Measurements from ENCODE around the gene U2AF1L4.

Gene U2AF1L4

DNA sequence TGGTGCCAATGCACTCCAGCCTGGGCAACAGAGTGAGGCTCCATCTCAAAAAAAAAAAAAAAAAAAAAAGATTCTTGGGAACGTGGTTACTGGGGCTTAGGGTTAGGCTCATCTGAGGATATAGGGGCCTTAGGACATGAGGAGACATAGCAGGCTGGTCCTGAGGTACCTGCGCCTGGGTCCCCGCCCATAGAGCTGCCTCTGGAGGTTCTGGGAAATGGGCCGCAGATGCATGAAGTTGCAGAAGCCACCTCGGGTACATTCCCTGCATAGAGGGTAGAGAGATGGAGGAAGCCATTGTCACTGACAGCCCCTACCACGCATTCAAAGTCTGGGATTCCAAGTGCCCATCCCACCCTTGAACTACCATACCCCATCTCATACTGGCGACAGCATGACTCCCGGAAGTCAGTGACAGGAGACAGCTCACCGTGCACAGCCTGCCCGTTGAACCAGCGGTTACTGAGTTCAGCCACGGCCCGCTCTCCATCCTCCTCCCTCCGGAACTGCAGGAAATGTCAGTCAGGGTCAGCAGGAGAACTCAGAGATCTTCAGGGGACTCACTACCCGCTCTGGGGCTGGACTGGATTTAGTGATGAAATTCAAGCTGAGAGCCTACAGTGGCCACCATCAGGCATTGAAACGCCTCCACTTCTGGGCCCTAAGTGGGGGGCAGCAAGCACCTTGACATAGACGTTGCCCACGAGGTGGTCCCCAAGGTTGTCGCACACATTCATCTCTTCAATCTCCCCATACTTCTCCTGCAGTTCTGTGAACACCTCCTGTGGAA, 1.4 kb downstream of the U2AF1L4 start:
- DNase-seq = no peak

GRCh38 chr19:35742121-35742724, 3.0 kb downstream of the U2AF1L4 start, which contains the start of gene IGFLR1:
IGFLR1 (minus strand) TSS chr19:35742452; CDS start chr19:35741180, 1,272 bp downstream.
- peak in 6 of 56 donors; percentile 7 to 37 (median 18) for DNase-seq

GRCh38 chr19:35741203-35741515, 4.1 kb downstream of the U2AF1L4 start:
- no peak for DNase-seq

DNA sequence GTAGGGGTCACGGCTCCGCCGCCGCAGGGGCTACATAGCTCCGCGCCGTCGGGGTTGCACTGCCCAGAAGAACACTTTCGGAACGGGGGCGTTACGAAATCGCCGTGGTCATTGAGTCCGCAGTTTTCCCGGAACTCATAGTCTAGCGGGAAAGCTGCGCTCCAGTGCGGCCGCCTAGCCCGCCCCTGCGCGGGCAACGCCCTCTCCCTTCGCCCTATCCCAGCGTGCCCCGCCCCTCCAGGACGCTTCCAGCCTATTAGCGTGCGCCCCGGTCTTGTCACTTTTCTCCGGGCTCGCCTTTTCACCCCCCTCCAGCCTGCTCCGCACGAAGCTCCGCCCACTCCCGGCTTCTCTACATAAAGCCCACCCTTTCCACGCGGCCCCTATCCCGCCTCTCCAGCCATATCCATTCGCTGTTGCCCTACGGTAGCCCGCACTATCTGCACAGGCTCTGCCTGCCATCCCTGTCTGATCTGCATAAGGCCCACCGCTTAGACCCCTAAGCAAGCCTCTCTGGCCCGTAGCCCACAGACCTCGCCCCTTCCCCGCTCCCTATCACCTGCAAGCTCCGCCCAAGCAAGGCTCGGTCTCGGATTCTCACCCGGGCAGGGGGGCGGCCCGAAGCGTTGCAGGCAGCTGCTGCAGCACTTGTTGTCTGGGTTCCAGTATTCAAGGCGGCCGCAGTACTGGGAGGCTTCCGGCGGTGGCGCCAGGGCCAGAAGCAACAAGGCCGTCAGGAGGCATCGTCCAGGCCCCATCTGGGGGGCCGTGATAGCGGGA, 4.6 kb downstream of the U2AF1L4 start:
- peak; percentile 72 to 99 (median 97) for DNase-seq

DNA sequence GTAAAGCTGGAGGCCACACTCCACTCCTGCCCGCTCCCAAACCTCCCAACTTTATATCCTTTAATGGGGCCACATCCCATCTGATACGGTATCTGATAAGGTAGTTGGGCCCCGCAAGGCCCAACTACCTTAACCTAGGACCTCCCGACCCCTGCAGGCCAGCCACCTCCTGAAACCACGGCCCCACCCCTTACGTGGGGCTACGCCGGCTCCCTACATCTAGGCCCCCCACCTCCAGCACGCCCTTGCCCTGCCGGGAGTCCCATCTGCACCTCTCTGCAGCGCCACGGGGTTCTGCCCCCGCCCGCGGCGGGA, 5.2 kb downstream of the U2AF1L4 start:
- DNase-seq = no peak

DNA sequence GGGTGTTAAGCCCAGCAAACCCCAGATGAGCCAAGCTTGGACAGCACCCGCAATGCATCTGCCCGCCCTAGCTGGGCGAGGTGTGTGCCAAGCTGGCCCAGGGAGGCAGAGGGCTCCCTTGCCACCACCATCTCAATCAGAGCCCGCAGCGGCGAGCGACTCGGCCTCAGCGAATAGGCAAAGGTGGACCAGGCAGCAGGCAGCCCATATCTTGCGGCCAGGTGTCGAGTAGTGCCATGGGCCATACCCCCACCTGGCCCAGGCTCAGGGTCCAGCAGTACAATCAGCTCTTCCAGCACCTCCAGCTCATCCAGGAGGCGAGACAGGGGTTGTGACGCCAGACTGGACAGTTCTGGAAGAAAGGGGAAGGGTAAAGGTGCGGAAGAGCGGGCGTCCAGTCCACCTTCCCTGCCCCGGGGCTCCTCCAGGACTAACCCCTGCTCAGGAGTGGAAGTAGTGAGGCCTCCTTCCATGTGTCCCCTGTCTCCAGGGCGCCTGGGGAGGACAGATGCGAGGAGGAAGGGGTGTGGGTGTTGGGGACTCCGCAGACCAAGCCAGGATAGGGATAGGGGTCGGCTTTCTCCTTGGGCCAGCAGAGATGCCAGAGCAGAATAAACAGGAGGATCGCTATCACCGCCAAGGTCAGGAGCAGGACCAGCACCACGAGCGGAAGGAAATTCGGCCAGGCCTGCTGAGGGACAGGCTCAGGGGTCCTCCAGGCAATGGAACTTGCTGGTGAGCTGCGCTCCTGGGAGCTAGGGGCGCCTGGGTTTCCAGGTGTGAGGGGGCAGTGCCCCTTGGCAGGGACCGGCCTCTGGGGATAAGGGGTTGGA, 5.7 kb downstream of the U2AF1L4 start:
- no peak for DNase-seq

GRCh38 chr19:35738887-35739229, 6.4 kb downstream of the U2AF1L4 start:
- DNase-seq = no peak

GRCh38 chr19:35738021-35738886, 7.0 kb downstream of the U2AF1L4 start:
- no peak for DNase-seq

DNA sequence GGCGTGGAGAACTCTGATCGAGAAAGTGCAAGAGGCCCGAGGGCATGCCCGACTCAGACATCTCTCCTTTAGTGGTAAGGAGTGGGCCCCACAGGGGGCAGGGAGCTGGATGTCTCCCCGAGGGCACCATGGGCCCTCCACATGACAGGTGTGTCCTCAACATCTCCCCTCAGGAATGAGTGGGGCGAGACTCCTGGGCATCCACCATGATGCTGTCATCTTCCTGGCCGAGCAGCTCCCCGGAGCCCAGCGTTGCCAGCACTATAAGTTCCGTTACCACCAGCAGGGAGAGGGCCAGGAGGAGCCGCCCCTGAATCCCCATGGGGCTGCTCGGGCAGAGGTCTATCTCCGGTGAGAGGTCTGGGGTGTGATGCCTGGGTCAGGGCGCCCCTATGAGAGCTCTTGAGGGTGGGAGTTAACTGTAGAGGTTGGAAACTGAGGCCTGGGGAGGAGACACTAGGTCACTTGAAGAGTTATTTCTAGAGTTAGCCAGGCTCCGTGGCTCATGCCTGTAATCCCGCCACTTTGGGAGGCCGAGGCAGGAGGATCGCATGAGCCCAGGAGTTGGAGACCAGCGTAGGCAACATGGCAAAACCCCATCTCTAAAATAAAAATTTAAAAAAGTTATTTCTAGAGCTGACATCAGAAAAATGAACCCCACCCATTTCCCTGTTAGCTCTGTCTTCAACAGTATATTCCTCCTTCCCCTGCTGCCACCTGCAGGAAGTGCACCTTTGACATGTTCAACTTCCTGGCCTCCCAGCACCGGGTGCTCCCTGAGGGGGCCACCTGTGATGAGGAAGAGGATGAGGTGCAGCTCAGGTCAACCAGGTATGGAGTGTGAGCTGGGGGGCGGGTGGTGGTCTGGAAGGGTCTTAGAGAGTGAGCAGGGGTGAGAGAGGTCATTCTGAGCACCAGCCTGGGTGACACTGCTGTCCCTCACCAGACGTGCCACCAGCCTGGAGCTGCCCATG, 8.0 kb downstream of the U2AF1L4 start:
- DNase-seq = no peak

DNA sequence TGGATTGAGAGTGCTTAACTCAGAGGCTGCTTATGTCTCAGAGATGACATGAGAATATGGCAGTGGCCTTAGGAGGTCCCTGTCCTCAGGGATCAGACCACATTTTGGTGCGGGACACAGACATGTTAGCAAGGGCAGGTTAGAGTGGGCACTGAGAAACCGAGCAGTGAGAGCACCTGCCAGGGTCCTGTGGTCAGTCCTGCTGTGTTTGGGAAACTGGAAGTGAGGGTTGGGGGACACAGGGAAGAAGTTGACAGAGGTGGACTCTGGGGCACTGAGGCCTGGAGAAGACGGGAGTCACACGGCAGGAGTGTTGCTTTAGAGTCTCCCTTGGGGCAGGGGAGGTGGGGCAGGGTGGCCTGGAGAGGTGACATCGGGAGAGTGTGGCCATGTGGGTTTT, 10.3 kb downstream of the U2AF1L4 start:
- DNase-seq = no peak

- no peak for DNase-seq
These were observed 10.9 kb downstream of the U2AF1L4 start for GRCh38 chr19:35734273-35734672.

DNA sequence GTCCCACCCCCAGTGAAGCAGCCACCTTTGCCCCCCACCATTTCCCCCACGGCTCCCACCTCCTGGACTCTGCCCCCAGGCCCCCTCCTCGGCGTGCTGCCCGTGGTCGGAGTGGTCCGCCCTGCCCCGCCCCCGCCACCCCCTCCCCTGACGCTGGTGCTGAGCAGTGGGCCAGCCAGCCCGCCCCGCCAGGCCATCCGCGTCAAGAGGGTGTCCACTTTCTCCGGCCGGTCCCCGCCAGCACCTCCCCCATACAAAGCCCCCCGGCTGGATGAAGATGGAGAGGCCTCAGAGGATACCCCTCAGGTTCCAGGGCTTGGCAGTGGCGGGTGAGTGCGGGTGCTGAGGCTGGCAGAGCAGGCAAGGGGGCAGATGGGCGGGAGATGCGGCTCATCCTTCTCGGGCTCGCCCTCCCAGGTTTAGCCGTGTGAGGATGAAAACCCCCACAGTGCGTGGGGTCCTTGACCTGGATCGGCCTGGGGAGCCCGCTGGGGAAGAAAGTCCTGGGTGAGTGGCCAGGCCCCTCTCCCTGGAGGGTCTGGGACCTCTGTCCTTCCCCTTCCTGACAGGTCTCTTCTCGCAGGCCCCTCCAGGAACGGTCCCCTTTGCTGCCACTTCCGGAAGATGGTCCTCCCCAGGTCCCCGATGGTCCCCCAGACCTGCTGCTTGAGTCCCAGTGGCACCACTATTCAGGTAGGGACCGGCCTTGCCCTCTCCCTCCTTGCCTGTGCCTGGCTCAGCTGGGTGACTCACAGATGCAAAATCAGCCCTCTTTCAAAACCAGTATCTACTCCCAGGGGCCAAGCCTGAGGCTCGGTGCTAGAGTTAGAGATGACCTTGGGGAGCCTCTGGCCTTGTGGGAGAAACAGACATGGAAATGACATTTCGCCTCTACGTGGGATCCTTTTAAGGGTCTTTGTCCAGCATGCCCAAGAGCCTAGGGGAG, 11.8 kb downstream of the U2AF1L4 start:
- DNase-seq = no peak

DNA sequence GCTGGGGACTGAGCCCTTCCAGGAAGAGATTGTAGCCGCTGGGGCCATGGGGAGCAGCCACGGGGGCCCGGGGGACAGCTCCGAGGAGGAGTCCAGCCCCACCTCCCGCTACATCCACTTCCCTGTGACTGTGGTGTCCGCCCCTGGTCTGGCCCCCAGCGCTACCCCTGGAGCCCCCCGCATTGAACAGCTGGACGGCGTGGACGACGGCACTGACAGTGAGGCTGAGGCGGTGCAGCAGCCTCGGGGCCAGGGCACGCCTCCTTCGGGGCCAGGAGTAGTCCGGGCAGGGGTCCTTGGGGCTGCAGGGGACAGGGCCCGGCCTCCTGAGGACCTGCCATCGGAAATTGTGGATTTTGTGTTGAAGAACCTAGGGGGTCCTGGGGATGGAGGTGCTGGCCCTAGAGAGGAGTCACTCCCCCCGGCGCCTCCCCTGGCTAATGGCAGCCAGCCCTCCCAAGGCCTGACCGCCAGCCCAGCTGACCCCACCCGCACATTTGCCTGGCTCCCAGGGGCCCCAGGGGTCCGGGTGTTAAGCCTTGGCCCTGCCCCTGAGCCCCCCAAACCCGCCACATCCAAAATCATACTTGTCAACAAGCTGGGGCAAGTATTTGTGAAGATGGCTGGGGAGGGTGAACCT, 12.6 kb downstream of the U2AF1L4 start:
- no peak for DNase-seq

DNA sequence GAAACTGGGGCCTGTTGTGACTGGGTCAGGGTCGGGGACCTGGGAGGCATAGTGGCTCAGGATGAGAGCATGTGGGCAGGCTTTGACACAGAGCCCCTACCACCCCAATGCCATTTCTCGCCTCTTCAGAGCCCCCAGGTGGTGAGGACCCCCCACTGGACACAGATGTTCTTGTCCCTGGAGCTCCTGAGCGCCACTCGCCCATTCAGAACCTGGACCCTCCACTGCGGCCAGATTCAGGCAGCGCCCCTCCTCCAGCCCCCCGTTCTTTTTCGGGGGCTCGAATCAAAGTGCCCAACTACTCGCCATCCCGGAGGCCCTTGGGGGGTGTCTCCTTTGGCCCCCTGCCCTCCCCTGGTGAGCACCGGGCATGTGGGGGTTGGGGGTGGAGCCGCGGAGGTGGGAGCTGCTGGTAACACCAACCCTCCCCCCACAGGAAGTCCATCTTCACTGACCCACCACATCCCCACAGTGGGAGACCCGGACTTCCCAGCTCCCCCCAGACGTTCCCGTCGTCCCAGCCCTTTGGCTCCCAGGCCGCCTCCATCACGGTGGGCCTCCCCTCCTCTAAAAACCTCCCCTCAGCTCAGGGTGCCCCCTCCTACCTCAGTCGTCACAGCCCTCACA, 13.3 kb downstream of the U2AF1L4 start:
- DNase-seq = no peak

DNA sequence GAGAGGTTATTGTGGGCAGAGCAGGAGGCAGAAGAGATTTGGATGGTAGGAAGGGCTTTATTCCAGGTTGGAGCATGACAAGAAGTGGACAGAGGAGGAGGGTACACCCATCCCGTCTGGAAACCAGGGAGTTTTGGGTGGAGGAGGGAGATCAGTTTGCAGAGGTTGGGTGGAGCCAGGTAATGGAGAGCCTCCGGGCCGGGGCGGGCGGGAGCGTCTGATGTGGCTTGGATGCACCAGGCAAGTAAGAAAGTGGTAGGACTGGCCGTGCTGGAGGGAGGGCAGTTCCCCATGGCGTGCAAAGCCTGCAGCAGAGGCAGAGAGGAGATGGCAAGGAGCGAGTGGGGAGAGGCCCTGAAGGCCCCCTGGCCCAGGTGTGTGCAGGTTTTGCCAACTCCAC, 13.9 kb downstream of the U2AF1L4 start:
- DNase-seq = no peak

DNA sequence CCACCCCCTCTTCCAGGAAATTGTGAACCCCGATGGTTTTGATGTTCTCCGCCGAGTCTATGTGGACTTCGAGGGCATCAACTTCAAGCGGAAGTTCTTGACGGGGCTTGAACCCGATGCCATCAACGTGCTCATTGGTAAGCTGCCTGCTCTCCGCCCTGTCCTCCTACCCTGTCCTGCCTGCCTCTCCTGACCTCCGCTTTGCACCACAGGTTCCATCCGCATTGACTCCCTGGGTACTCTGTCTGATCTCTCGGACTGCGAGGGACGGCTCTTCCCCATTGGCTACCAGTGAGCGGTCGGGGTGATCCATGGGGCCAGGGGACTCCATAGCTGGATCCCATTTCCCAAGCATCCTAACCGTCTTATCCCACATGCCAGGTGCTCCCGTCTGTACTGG, 14.9 kb downstream of the U2AF1L4 start:
- no peak for DNase-seq

DNA sequence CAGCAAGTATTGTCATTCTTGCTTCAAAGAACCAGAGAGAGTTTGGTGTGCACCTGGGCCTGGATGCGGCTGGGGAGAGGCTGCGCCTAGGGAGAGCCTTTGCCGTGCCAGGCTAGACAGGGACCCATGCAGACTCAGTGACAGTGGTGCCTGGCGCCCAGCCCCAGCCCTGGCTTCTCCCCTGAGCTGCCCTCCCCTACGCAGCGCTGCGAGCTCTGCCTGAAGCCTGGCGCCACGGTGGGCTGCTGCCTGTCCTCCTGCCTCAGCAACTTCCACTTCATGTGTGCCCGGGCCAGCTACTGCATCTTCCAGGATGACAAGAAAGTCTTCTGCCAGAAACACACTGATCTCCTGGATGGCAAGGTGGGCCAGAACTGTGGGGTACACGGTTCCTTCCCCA, 15.5 kb downstream of the U2AF1L4 start:
- no peak for DNase-seq

Data from nucleus accumbens (tissue), 56 donors.